Caco-2 (cell line): ENCODE data around the gene KRT79. TPM values are rescaled to one million over a fixed set of nuclear protein-coding genes. Genes with fewer than 3 reads are reported as not detected.
A peak's percentile ranks its signal among the peaks of the same experiment; 100 is the strongest.

ENCODE experiments used
- BruUV-seq: library from RNA; stranded (reverse); fragments of 400-500 nt; replicated peaks from 2 replicates; lab custom pipeline; 2021; lab: Mats Ljungman, UMichigan
- CTCF ChIA-PET: fragments of 300-600 bp; sonication (Branson Sonifier 250); formaldehyde crosslinking; loops from one replicate; lab custom pipeline; 2022; ENCODE audit warnings: antibody characterized with exemption; lab: Charles Lee
- POLR2A ChIA-PET: fragments of 300-600 bp; sonication (Branson Sonifier 250); formaldehyde crosslinking; loops from one replicate; lab custom pipeline; 2022; ENCODE audit warnings: antibody characterized with exemption; lab: Charles Lee
- DNase-seq, 2 experiments: peaks; one replicate each; pipeline versions ENCODE4 v3.0.0 to v3.0.0-alpha.2; 2020 to 2022
- H3K27me3 ChIP-seq: replicated peaks from 2 replicates; pipeline ENCODE4 v1.6.0; 2011; ENCODE audit warnings: low read length; ENCODE audit not compliant: control insufficient read depth, insufficient read depth
- H3K36me3 ChIP-seq: 2 replicates; pipeline ENCODE4 v1.5.1; 2011; ENCODE audit warnings: low read length; ENCODE audit not compliant: control insufficient read depth, insufficient read depth
- H3K4me1 ChIP-seq: fragments of 250-450 bp; sonication (Bioruptor Pico); 2 replicates; pipeline ENCODE4 v1.5.1; 2020; ENCODE audit warnings: mild to moderate bottlenecking
- H3K4me3 ChIP-seq: 2 replicates; pipeline ENCODE4 v1.5.1; 2011; ENCODE audit warnings: low read depth, mild to moderate bottlenecking, control low read depth, low read length
- H3K9me3 ChIP-seq: fragments of 250-450 bp; sonication (Bioruptor Pico); 2 replicates; pipeline ENCODE4 v1.5.1; 2020; ENCODE audit warnings: mild to moderate bottlenecking, moderate library complexity
- H3K27ac Mint-ChIP-seq: one replicate; pipeline ENCODE4 v1.8.0; 2022; ENCODE audit warnings: mixed read lengths; ENCODE audit not compliant: unreplicated experiment
- H3K27me3 Mint-ChIP-seq: one replicate; pipeline ENCODE4 v1.8.0; 2022; ENCODE audit warnings: mixed read lengths; ENCODE audit not compliant: insufficient read depth, unreplicated experiment
- H3K36me3 Mint-ChIP-seq: one replicate; pipeline ENCODE4 v1.8.0; 2022; ENCODE audit warnings: mild to moderate bottlenecking, mixed read lengths; ENCODE audit not compliant: insufficient read depth, unreplicated experiment
- H3K4me1 Mint-ChIP-seq: one replicate; pipeline ENCODE4 v1.8.0; 2022; ENCODE audit warnings: low read depth, mixed read lengths; ENCODE audit not compliant: unreplicated experiment
- H3K4me3 Mint-ChIP-seq: one replicate; pipeline ENCODE4 v1.8.0; 2022; ENCODE audit warnings: mild to moderate bottlenecking, moderate library complexity, mixed read lengths; ENCODE audit not compliant: unreplicated experiment
- H3K9me3 Mint-ChIP-seq: one replicate; pipeline ENCODE4 v1.8.0; 2022; ENCODE audit warnings: mixed read lengths; ENCODE audit not compliant: unreplicated experiment
- intact Hi-C: fragments of 100-400 bp; cut with micrococcal nuclease; formaldehyde crosslinking; loops from one replicate; pipeline ENCODE4 v1.10.0; 2022; ENCODE audit not compliant: unreplicated experiment
- total RNA-seq: library from RNA; stranded (reverse); gene quantifications from 2 replicates; pipeline ENCODE4 v1.2.3, GENCODE V29; 2022
- TF ChIP-seq, protein P1 (sequence below), 2 experiments: fragments of 200-600 bp in 1 of 2; IDR thresholded peaks; 1 replicate in 1 of 2; 2 replicates in 1 of 2; pipeline versions ENCODE4 v1.5.1 to v1.8.0; 2011 to 2022; ENCODE audit warnings: antibody characterized with exemption in 1 of 2, control low read depth in 1 of 2, inconsistent platforms in 1 of 2, low read depth in 1 of 2, low read length in 1 of 2, mild to moderate bottlenecking in 1 of 2, moderate library complexity in 1 of 2; ENCODE audit not compliant: insufficient read depth in 1 of 2, severe bottlenecking in 1 of 2, unreplicated experiment in 1 of 2

Gene KRT79
- total RNA-seq, 1 experiment from 2014 or later, result not detected

DNA sequence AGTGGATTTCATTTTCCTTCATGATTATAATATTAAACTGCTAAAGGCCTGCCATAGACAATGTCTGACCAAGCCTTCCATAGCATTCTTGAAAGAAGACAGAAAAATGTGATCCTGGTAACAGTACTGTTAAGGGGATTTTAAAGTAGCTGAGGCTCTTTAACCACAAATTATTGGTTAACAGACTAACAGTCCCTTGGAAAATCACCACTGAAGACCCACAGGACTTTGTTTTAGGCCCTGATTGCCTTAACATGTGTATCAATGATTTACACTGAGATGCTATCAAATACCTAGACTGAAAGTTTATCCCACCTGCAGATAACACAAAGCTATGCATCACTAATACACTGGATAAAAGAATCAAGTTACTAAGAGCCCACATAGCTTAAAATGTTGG is 6.0 kb downstream of the KRT79 start:
- Mint-ChIP-seq H3K4me3 (no peak overlapping the region), H3K27ac (no peak overlapping the region), H3K9me3 (no peaks in the 10 kb centered on the region), H3K36me3 (no peaks in the 10 kb centered on the region), H3K4me1 (peaks cover 27% of the 10 kb centered on the region), H3K27me3 (no peaks in the 10 kb centered on the region)
- DNase-seq, result no peak
- Histone ChIP-seq H3K36me3 (no peaks in the 10 kb centered on the region), H3K27me3 (no peaks in the 10 kb centered on the region), H3K4me1 (peaks cover 36% of the 10 kb centered on the region), H3K9me3 (no peaks in the 10 kb centered on the region), H3K4me3 (no peak overlapping the region)
- ChIA-PET CTCF (no interaction called here), POLR2A (no interaction called here)
- intact Hi-C loops, result no loop called here
- BruUV-seq, result no TSS peak
- TF ChIP-seq, protein P1, sequence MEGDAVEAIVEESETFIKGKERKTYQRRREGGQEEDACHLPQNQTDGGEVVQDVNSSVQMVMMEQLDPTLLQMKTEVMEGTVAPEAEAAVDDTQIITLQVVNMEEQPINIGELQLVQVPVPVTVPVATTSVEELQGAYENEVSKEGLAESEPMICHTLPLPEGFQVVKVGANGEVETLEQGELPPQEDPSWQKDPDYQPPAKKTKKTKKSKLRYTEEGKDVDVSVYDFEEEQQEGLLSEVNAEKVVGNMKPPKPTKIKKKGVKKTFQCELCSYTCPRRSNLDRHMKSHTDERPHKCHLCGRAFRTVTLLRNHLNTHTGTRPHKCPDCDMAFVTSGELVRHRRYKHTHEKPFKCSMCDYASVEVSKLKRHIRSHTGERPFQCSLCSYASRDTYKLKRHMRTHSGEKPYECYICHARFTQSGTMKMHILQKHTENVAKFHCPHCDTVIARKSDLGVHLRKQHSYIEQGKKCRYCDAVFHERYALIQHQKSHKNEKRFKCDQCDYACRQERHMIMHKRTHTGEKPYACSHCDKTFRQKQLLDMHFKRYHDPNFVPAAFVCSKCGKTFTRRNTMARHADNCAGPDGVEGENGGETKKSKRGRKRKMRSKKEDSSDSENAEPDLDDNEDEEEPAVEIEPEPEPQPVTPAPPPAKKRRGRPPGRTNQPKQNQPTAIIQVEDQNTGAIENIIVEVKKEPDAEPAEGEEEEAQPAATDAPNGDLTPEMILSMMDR (IDR thresholded peaks at IDR 0.05; ENCODE audit: insufficient read depth in 1 of 2, low read depth in 1 of 2, low read length in 1 of 2, severe bottlenecking in 1 of 2, unreplicated experiment in 1 of 2), result no peak

DNA sequence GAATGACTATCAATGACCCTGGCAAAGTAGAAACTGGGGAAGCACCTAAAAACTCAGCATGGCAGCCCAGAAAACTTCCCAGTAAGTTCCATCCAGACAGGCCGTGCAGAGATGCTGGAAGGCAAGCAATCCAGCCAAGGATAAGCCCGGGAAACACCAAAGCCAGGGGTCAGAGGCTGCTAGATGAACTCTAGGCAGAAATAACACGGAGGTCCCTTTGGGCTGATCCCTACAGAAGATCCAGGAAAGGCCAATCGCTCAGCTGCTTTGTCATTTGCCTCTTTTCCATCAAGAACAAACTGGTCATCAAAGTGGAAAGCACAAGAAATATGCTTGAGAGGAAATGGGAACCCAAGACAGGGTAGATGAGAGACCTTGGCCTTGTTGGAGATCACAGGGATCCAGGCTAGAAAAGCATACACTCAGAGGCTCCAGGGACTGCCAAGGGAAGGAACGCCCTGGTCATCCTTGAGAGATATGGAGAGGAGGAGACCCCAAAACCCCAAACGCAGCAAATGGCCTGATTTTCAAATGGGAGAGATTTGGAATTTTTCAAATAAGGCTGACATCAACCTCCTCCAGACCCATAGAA is 6.5 kb downstream of the KRT79 start:
- TF ChIP-seq, protein P1 (IDR thresholded peaks at IDR 0.05; ENCODE audit: insufficient read depth in 1 of 2, low read depth in 1 of 2, low read length in 1 of 2, severe bottlenecking in 1 of 2, unreplicated experiment in 1 of 2), result no peak
- Mint-ChIP-seq H3K4me1 (peaks cover 22% of the 10 kb centered on the region), H3K27me3 (no peaks in the 10 kb centered on the region), H3K9me3 (no peaks in the 10 kb centered on the region), H3K27ac (peak overlapping the region; percentile 99), H3K4me3 (peak overlapping the region; percentile 39), H3K36me3 (no peaks in the 10 kb centered on the region)
- no peak overlapping the region for H3K4me3 ChIP-seq
- ChIA-PET CTCF (interaction anchor here (1.8 kb wide), 1 partner anchor 38 kb away, joined by 6 read pairs; no protein-coding TSS in a partner anchor), POLR2A (no interaction called here)
- H3K9me3 ChIP-seq, result no peaks in the 10 kb centered on the region
- no TSS peak for BruUV-seq
- intact Hi-C loops, result loop anchor here (2.0 kb wide), 1 partner anchor 37 kb away; no protein-coding TSS in a partner anchor
- H3K27me3 ChIP-seq, result no peaks in the 10 kb centered on the region
- H3K4me1 ChIP-seq, result peaks cover 30% of the 10 kb centered on the region
- H3K36me3 ChIP-seq, result no peaks in the 10 kb centered on the region
- DNase-seq, result no peak

DNA sequence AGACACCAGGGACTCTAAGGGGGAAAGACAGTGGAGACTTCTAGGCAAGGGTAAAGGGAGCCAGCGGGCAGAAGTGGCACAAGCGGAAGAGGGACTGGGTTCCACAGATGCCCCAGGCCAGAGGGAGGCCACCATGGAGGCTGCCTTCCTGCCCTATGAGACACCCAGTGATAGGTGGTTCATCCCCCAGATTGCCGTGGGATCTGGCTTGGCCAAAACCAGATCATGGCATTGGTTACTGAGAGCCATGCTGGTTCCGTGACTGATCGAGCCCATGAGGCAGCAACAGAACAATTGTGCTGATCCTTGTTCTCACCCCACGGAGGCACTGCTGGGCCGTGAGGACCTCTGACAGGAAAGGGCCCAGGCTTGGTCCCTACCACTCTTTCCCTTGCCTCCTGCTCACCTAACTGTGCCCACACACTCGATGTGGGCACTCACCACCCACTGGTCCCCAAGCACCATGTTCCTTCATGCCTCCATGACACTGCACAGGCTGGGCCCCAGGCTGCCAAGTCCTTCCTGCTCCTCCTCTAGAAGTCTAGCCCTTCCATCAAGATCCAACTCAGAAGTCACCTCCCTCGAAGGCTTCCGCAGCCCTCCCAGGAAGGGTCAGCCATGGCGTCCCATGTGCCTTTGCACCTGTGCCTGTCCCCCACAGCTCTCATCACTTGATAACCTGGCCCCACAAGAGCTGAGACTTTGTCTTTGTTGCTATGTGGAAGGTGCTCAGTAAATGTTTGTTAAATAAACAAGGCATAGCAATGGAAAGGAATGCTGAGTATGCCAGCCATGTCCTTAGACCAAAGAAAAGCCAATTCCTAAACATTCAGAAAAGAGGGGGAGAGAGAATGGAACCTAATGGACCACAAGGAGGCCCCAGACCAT is 7.3 kb downstream of the KRT79 start:
- peak in 1 of 2 experiments; percentile 61 for DNase-seq
- intact Hi-C loops, result loop anchor here (2.0 kb wide), 1 partner anchor 38 kb away; no protein-coding TSS in a partner anchor
- Mint-ChIP-seq H3K27me3 (no peaks in the 10 kb centered on the region), H3K4me3 (peak overlapping the region; percentile 39), H3K4me1 (peaks cover 21% of the 10 kb centered on the region), H3K9me3 (no peaks in the 10 kb centered on the region), H3K27ac (peak overlapping the region; percentile 99), H3K36me3 (no peaks in the 10 kb centered on the region)
- BruUV-seq, result no TSS peak
- peaks cover 29% of the 10 kb centered on the region for H3K4me1 ChIP-seq
- ChIA-PET CTCF (interaction anchor here (0.7 to 1.8 kb wide), 3 partner anchors 13 to 51 kb away, joined by 4 to 6 read pairs (median 4); partner anchors contain the start of gene KRT4), POLR2A (no interaction called here)
- no peaks in the 10 kb centered on the region for H3K36me3 ChIP-seq
- no peak overlapping the region for H3K4me3 ChIP-seq
- no peaks in the 10 kb centered on the region for H3K27me3 ChIP-seq
- no peaks in the 10 kb centered on the region for H3K9me3 ChIP-seq
- TF ChIP-seq, protein P1 (IDR thresholded peaks at IDR 0.05; ENCODE audit: insufficient read depth in 1 of 2, low read depth in 1 of 2, low read length in 1 of 2, severe bottlenecking in 1 of 2, unreplicated experiment in 1 of 2), result no peak
